Measurements from ENCODE around the gene NTNG2. TPM values are rescaled to one million over a fixed set of nuclear protein-coding genes. Genes with fewer than 3 reads are reported as not detected.

The NTNG2 gene
- total and polyA plus RNA-seq, 9 of the 15 experiments (the other 6 are each of a cell fraction or from before 2014, with no cell fraction given) = 0.01 to 0.11 (median 0.09) TPM; not detected in 6

- TF ChIP-seq GTF2A2 (tag; IDR thresholded peaks at IDR 0.05) (no peak), KDM1A (IDR thresholded peaks at IDR 0.05) (peak; percentile 21 to 44; a peak in 1 of 4 replicates), SMARCA5 (IDR thresholded peaks at IDR 0.05) (no peak), ZNF444 (CRISPR knock-in tag; IDR thresholded peaks at IDR 0.05) (no peak), PTTG1 (tag; IDR thresholded peaks at IDR 0.05; ENCODE audit: low read depth) (no peak), BCOR (IDR thresholded peaks at IDR 0.05) (peak; percentile 83), GATA2 (CRISPR knock-in tag; IDR thresholded peaks at IDR 0.05) (no peak), DACH1 (IDR thresholded peaks at IDR 0.05; ENCODE audit: partially characterized antibody) (peak; percentile 34), RBM25 (IDR thresholded peaks at IDR 0.05; ENCODE audit: low read depth, low read length, severe bottlenecking) (peak; percentile 80), BRD4 (IDR thresholded peaks at IDR 0.05) (no peak), ZNF121 (CRISPR knock-in tag; conservative IDR thresholded peaks at IDR 0.05) (no peak), TCF7L2 (IDR thresholded peaks at IDR 0.05; ENCODE audit: low read depth, low read length) (no peak), FOXK2 (conservative IDR thresholded peaks at IDR 0.05 in 1 of 2, IDR thresholded peaks at IDR 0.05 in 1 of 2; ENCODE audit: low read depth in 2 of 2) (no peak), BCLAF1 (IDR thresholded peaks at IDR 0.05; ENCODE audit: borderline replicate concordance in 1 of 2, control insufficient read depth in 1 of 2, low read depth in 2 of 2, low read length in 1 of 2) (no peak), ZNF124 (CRISPR knock-in tag; IDR thresholded peaks at IDR 0.05) (no peak), NCOA2 (IDR thresholded peaks at IDR 0.05; ENCODE audit: partially characterized antibody in 2 of 2) (no peak), HNRNPL (IDR thresholded peaks at IDR 0.05; ENCODE audit: low read depth, low read length) (no peak)
Measured at GRCh38 chr9:132193227-132194124, 31.6 kb downstream of the NTNG2 start (continued).
